ENCODE results near the gene MAB21L3. TPM values are rescaled to one million over a fixed set of nuclear protein-coding genes. Genes with fewer than 3 reads are reported as not detected.

Gene MAB21L3
- total RNA-seq, 2 donors from 2014 or later, result not detected

DNA sequence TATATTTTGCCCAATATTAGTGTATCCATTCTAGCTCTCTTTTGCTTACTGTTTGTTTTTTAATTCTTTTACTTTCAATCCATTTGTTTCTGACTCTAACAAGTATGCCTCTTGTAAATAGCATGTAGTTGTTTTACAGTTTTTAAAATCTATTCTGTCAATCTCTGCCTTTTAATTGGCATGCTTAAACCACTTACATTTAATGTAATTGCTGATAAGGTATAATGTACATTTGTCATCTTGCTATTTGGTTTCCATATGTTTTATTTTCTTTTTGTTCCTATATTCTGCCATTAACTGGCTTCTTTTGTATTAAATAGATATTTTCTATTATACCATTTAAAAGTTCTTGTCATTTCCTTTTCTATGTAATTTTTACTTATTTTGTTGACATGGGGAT, 16.2 kb upstream of the MAB21L3 start:
- H3K4me3 Mint-ChIP-seq, result no peak overlapping the region
- ATAC-seq (no peak), DNase-seq (ENCODE audit: low spot score) (no peak)
- no peak overlapping the region for H3K27ac Mint-ChIP-seq
- H3K4me1 Mint-ChIP-seq (ENCODE audit: low read depth in 2 of 2), result no peaks in the 10 kb centered on the region
- peaks cover 8% of the 10 kb centered on the region for H3K9me3 Mint-ChIP-seq
- H3K27me3 Mint-ChIP-seq, result peaks cover 14 to 20% of the 10 kb centered on the region in 2 donors
- peaks cover 19% of the 10 kb centered on the region for H3K36me3 Mint-ChIP-seq

DNA sequence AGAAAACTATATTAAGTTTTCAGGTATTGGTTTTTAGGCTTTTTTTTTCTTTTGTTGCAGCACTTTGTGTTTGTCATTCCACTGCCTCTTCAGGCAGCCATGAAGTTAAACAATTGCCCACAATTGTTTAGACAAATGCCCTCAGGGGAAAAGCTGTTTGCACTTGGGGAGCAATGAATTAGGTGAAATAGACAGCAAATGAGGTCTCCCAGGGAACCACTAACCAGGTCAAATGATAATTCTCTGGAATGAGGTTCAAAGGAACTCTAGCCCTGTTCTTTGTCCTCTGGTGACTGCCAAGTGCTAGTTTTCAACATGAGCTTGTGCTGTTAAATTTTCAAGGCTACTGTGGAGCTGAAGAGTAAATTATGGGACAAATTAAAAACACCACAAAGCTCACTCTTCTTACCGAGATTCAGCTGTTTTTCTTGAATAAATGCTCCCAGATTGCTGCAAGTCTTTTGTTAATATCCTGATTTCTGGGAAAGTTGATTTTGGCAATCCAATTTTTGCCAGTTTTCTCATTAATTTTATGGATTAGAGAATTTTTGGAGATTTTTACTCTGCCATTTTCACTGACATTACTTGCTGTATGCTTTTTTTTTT, 15.1 kb upstream of the MAB21L3 start:
- ATAC-seq (no peak), DNase-seq (ENCODE audit: low spot score) (no peak)
- no peak overlapping the region for H3K27ac Mint-ChIP-seq
- peaks cover 3% of the 10 kb centered on the region for H3K9me3 Mint-ChIP-seq
- no peaks in the 10 kb centered on the region for H3K4me1 Mint-ChIP-seq (ENCODE audit: low read depth in 2 of 2)
- no peak overlapping the region for H3K4me3 Mint-ChIP-seq
- peaks cover 11% of the 10 kb centered on the region for H3K36me3 Mint-ChIP-seq
- H3K27me3 Mint-ChIP-seq, result peaks cover 14 to 20% of the 10 kb centered on the region in 2 donors

DNA sequence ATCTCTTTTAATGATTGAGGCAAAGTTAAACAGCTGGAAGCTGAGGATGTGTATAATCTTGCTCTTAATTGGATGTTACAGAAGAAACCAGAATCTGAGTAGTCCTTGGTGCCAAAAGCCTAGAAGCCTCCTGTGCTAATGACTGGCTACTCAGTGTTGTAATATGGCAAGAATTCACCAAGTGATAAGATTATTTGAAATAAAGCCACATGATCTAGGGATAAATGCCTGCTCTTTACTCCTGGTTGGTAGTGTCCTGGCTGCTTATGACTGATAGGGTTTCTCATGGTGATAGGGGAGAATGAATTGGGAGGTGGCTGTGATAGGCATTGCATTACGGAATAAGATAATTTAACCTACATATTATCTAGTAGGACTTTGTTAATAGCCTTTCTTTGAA, 13.6 kb upstream of the MAB21L3 start:
- Mint-ChIP-seq H3K36me3 (peaks cover 11% of the 10 kb centered on the region), H3K9me3 (peaks cover 3% of the 10 kb centered on the region), H3K4me3 (no peak overlapping the region), H3K27ac (no peak overlapping the region), H3K4me1 (ENCODE audit: low read depth in 2 of 2) (no peaks in the 10 kb centered on the region), H3K27me3 (peaks cover 20 to 27% of the 10 kb centered on the region in 2 donors)
- no peak for DNase-seq (ENCODE audit: low spot score)
- ATAC-seq, result no peak

DNA sequence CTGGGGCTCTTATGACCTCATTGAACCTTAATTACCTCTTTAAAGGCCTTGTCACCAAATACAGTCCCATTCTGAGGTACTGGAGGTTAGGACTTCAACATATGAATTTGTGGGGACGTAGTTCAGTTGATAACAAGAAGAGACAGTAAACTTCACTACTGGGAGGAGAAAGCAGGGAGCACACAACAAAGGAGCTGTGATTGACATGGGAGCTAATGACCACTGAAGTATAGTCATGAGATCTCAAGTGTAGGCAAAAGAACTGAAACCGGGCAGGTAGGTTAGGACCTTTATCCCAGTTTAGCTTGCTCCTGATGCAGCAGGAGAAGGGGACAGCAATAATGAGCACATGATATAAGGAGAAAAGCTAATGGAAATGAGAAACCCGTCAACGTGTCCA, 11.8 kb upstream of the MAB21L3 start:
- Mint-ChIP-seq H3K36me3 (peaks cover 11% of the 10 kb centered on the region), H3K27ac (no peak overlapping the region), H3K27me3 (peaks cover 21% of the 10 kb centered on the region in 2 donors), H3K9me3 (peaks cover 3% of the 10 kb centered on the region), H3K4me3 (no peak overlapping the region), H3K4me1 (ENCODE audit: low read depth in 2 of 2) (no peaks in the 10 kb centered on the region)
- DNase-seq (ENCODE audit: low spot score) (no peak), ATAC-seq (no peak)

DNA sequence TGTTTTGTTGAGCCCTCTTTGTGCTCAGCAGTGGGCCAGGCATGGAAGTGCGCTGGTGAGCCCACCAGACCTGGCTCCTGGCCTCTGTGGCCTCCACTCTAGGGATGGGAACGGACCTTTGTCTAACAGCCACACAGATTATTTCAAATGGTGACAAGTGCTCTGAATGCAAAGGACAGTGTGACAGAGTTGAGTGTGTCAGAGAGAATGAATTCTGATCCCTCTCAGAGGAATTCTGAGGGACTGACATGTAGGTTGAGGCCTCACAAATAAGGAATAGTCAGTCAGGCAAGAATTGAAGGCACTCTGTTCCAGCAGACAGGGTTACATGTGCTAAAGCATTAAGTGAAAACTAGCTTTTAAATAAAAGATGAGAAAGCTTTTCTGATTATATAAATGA, 11.3 kb upstream of the MAB21L3 start:
- peaks cover 9% of the 10 kb centered on the region for H3K36me3 Mint-ChIP-seq
- peaks cover 3% of the 10 kb centered on the region for H3K9me3 Mint-ChIP-seq
- no peak overlapping the region for H3K27ac Mint-ChIP-seq
- H3K4me3 Mint-ChIP-seq, result no peak overlapping the region
- H3K4me1 Mint-ChIP-seq (ENCODE audit: low read depth in 2 of 2), result no peaks in the 10 kb centered on the region
- no peak for ATAC-seq
- DNase-seq (ENCODE audit: low spot score), result no peak
- peaks cover 20% of the 10 kb centered on the region in 2 donors for H3K27me3 Mint-ChIP-seq

DNA sequence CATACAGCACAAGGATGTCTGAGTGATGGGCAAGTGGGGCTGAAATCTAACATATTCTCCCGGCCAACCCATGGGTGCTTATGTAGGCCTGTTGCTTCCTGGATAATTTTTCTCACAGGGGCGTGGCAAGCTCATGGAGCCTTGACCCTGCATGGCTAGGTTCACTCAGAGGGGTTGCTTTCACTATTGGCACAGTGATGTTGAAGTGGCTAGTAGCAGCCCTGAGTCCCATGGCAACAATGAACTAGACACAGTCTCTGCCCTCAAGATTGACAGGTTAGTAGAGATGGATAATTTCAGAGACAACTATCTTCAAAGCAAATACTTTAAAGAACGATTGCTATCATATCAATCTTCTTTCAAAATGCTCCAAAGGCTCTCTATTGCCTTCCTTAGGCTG, 6.5 kb upstream of the MAB21L3 start:
- no peaks in the 10 kb centered on the region for H3K36me3 Mint-ChIP-seq
- no peak for ATAC-seq
- H3K9me3 Mint-ChIP-seq, result no peaks in the 10 kb centered on the region
- peaks cover 17 to 23% of the 10 kb centered on the region in 2 donors for H3K27me3 Mint-ChIP-seq
- H3K4me3 Mint-ChIP-seq, result no peak overlapping the region
- no peaks in the 10 kb centered on the region for H3K4me1 Mint-ChIP-seq (ENCODE audit: low read depth in 2 of 2)
- no peak for DNase-seq (ENCODE audit: low spot score)
- no peak overlapping the region for H3K27ac Mint-ChIP-seq

DNA sequence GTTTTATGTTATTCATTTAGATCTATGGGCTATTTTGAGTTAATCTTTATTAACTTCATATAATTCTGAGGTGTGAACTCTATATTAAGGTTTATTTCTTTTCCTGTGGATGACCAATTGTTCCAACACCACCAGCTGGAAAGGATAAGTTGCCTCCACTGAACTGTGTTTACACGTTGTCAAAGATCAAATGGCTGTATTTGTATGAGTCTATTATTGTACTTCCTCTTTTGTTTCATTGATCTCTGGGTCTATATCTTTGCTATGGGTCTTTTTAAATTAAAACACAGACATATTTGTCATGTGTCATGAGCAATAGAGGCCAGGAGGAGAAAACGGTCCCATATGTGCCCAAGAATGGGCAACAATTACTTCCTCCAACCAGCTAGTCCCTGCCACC, 5.2 kb upstream of the MAB21L3 start:
- ATAC-seq, result no peak
- peaks cover 24 to 34% of the 10 kb centered on the region in 2 donors for H3K27me3 Mint-ChIP-seq
- no peaks in the 10 kb centered on the region for H3K36me3 Mint-ChIP-seq

DNA sequence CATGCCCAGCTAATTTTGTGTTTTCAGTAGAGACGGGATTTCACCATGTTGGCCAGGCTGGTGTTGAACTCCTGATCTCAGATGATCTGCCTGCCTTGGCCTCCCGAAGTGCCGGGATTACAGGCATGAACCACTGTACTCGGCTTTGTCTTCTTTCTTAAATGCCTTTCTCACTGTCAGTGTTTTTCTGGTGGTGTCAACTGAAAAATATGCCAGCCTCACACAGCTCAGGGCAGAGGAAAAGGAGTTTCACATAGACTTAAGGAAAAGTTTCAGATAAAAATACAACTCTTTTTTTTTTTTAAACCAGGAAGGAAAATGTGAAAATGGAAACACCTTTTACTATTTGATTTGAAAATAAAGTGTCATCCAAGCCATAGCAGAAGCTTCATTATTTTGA, 4.6 kb upstream of the MAB21L3 start:
- H3K9me3 Mint-ChIP-seq, result no peaks in the 10 kb centered on the region
- peaks cover 24 to 37% of the 10 kb centered on the region in 2 donors for H3K27me3 Mint-ChIP-seq
- no peak overlapping the region for H3K4me3 Mint-ChIP-seq
- no peak for DNase-seq (ENCODE audit: low spot score)
- ATAC-seq, result no peak
- no peaks in the 10 kb centered on the region for H3K4me1 Mint-ChIP-seq (ENCODE audit: low read depth in 2 of 2)
- H3K27ac Mint-ChIP-seq, result no peak overlapping the region
- no peaks in the 10 kb centered on the region for H3K36me3 Mint-ChIP-seq

More for the DNA sequence above, 5.2 kb upstream of the MAB21L3 start:
- H3K4me1 Mint-ChIP-seq (ENCODE audit: low read depth in 2 of 2), result no peaks in the 10 kb centered on the region
- no peak for DNase-seq (ENCODE audit: low spot score)
- no peak overlapping the region for H3K27ac Mint-ChIP-seq
- H3K9me3 Mint-ChIP-seq, result no peaks in the 10 kb centered on the region
- H3K4me3 Mint-ChIP-seq, result no peak overlapping the region

DNA sequence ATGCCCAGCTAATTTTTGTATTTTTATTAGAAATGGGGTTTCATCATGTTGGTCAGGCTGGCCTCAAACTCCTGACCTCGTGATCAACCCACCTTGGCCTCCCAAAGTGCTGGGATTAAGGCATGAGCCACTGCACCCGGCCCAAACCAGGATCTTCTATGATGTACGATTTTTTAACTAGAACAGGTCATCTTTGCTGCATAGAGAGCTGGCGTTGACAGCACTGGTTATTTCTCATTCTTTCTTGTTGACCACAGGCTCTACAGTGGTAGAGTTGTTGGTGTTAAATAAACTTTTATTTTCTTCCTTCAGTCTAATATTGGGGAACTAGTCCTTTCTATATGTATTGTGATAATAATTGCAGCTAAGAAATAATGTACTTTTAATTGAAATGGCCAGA, 3.8 kb upstream of the MAB21L3 start:
- Mint-ChIP-seq H3K36me3 (no peaks in the 10 kb centered on the region), H3K27ac (no peak overlapping the region), H3K4me3 (no peak overlapping the region), H3K27me3 (peaks cover 25 to 39% of the 10 kb centered on the region in 2 donors), H3K9me3 (no peaks in the 10 kb centered on the region), H3K4me1 (ENCODE audit: low read depth in 2 of 2) (no peaks in the 10 kb centered on the region)
- DNase-seq (ENCODE audit: low spot score) (no peak), ATAC-seq (no peak)

DNA sequence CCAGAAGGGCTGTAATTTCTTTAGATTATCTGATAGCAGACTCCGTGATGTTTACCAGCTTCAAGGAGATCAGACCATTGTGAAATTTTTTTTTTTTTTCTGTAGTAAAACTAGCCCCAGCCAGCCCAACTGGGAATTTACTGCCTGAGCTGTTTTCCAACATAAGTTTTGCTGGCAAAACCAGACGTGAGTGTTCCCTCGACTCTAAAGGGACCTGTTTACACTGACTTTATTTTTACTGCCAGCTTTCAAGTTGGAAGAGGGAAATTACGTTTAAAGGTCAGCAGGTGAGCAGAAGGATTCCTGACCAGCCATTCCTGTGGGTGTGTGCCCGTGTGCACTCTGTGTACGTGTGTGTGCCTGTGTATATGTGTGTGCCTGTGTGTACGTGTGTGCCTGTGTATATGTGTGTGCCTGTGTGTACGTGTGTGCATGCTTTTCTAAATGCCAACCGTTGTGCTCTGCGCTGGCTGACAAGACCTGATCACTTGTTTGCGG, 374 bp downstream of the MAB21L3 start:
- H3K4me1 Mint-ChIP-seq (ENCODE audit: low read depth in 2 of 2), result peaks cover 0 to 4% of the 10 kb centered on the region in 2 donors
- ATAC-seq (no peak), DNase-seq (ENCODE audit: low spot score) (no peak)
- H3K4me3 Mint-ChIP-seq, result no peak overlapping the region
- no peaks in the 10 kb centered on the region for H3K9me3 Mint-ChIP-seq
- H3K36me3 Mint-ChIP-seq, result no peaks in the 10 kb centered on the region
- H3K27ac Mint-ChIP-seq, result no peak overlapping the region
- peaks cover 26 to 39% of the 10 kb centered on the region in 2 donors for H3K27me3 Mint-ChIP-seq

DNA sequence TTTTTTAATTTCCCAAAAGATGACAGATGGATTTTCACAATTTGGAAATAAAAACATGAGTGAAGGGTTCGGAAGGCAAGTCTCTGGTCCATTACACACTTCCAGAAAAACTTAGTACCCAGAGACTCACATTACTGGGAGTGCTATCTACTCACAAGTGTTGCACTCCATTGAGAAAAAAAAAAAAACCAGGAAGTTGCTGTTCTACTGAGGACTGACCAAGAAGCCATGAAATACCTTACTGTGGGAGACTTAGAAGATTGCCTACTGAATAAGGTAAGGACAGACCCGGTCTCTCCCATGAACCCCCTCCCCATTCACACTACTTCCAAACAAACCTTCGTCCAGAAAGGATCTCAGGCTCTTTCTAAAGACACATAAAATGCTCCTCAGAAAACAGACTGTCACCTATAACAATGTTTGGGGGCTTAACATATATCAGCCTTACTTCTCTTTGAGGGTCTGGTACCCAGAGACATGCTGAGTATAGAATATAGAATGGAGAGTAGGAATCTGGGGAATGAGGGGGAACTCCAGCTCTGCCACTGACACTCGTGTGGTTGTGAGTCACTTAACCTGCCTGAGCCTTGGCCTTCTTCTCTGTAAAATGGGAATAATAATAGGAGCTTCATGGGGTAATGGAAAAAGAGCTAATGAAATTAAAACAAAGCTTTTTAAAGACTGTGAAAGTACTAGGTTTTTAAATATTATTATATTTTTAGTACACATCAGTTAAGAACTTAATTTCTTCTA, 1.4 kb downstream of the MAB21L3 start:
- DNase-seq (ENCODE audit: low spot score) (no peak), ATAC-seq (no peak)
- Mint-ChIP-seq H3K27ac (no peak overlapping the region), H3K4me3 (no peak overlapping the region), H3K36me3 (no peaks in the 10 kb centered on the region), H3K27me3 (peaks cover 26 to 37% of the 10 kb centered on the region in 2 donors), H3K4me1 (ENCODE audit: low read depth in 2 of 2) (peaks cover 0 to 4% of the 10 kb centered on the region in 2 donors), H3K9me3 (no peaks in the 10 kb centered on the region)

DNA sequence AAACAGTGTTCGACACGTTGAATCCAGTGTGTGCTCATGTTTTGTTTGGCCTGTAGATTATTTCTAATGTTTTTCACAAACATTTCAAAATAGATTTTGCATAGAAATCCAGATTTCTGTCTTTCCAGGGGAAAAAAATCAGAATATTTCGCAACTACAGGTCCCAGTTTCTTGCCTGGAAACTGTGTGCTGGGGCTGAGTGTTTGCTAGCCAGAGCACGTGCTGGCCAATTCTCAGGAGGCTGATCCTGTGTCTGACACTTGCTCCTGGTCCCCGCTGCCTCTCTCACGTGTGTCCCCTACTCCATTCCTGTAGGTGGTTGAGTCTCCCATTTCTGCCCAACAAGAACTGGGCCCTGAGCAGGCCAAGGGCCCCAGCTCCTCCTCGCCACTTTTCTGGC, 2.4 kb downstream of the MAB21L3 start:
- Mint-ChIP-seq H3K27me3 (peaks cover 23 to 33% of the 10 kb centered on the region in 2 donors), H3K4me1 (ENCODE audit: low read depth in 2 of 2) (peaks cover 0 to 4% of the 10 kb centered on the region in 2 donors), H3K27ac (no peak overlapping the region), H3K36me3 (no peaks in the 10 kb centered on the region), H3K4me3 (no peak overlapping the region), H3K9me3 (no peaks in the 10 kb centered on the region)
- DNase-seq (ENCODE audit: low spot score), result no peak
- ATAC-seq, result no peak

DNA sequence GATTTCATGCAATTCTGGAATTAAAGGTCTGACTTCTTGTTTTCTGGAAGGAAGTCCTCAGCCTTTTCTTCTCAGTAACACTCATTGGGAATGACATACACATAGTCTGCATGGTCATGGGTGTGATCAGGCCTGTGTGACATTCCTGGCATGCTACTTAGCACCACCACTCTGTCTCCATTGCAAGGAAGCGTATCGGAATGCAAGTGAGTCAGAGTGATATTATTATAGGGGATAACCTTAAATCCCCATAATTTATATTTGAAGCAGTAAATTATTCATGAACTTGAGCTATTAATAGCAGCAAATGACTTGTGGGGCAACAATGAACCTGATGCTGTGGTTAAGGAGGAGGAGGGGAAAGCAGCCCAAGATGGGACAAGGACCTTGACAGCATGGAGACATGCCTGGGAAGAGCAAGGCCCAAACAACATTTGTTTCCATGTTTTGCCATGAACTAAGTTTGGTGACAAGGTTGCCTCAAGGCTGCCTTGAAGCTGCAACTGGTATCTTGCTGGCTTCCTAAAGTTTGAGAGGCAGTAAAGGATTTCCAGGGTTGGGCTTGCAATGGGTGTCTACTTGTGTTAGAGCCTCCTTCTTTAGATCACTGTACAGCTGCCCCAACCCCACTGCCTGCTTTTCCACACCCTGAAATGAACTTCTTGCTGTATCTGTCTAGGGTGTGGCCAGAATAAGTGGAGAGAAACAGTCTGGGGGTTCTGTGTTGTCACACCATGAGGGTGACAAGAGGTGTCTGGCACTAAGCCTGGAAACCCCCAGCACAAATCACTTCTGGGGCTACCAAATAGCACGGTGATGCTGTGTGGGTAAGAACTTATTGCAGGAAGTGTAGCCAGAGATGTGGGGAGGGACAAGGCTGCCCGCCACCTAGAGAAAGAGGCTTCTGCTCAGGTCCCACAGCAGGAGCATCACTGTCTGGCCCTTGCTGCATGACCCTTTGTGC, 4.6 kb downstream of the MAB21L3 start:
- Mint-ChIP-seq H3K36me3 (no peaks in the 10 kb centered on the region), H3K4me3 (no peak overlapping the region), H3K27ac (no peak overlapping the region), H3K27me3 (peaks cover 19 to 33% of the 10 kb centered on the region in 2 donors), H3K4me1 (ENCODE audit: low read depth in 2 of 2) (peaks cover 5 to 7% of the 10 kb centered on the region in 2 donors), H3K9me3 (no peaks in the 10 kb centered on the region)
- DNase-seq (ENCODE audit: low spot score), result no peak
- ATAC-seq, result peak in 1 of 2 donors; percentile 60
